A549 (cell line): ENCODE results near the gene GRID1. TPM values are rescaled to one million over a fixed set of nuclear protein-coding genes. Genes with fewer than 3 reads are reported as not detected.

ENCODE experiments used
- ATAC-seq, 2 experiments: fragments of 200-7000 bp in 1 of 2; fragments of >200 bp in 1 of 2; cut with Nextera tagmentation in 1 of 2; cut with Tn5 transposase in 1 of 2; 3 replicates each; pipeline versions ENCODE4 v1.8.0 to v1.9.1; 2018 to 2020; ENCODE audit warnings: mild to moderate bottlenecking in 1 of 2, moderate library complexity in 1 of 2
- CTCF ChIA-PET: fragments of 300-600 bp; sonication (Branson Sonifier 250); formaldehyde crosslinking; extraction: SDS; loops from one replicate; lab custom pipeline; 2021; ENCODE audit warnings: antibody characterized with exemption, inconsistent platforms; lab: Yijun Ruan, JAX
- POLR2A ChIA-PET: fragments of 350-600 bp; formaldehyde crosslinking; extraction: SDS; loops from one replicate; lab custom pipeline; 2021; ENCODE audit warnings: antibody characterized with exemption, inconsistent platforms; lab: Yijun Ruan, JAX
- DNase-seq, 2 experiments: peaks; one replicate each; pipeline versions ENCODE4 v3.0.0 to v3.0.0-alpha.2; 2011 to 2016; ENCODE audit warnings: low read depth in 1 of 2, low spot score in 1 of 2
- FAIRE-seq: peaks from 2 replicates; lab custom pipeline; 2011; peaks lifted over from hg19 to GRCh38; lab: Jason Lieb, UNC
- H3K27ac ChIP-seq, 2 experiments: fragments of >200 bp; sonication (Bioruptor Twin); formaldehyde crosslinking; 3 replicates each; pipeline ENCODE4 v1.5.1; 2016 to 2017
- H3K4me1 ChIP-seq: fragments of >200 bp; sonication (Bioruptor Twin); formaldehyde crosslinking; 3 replicates; pipeline ENCODE4 v1.6.1; 2016
- H3K4me2 ChIP-seq: fragments of >200 bp; sonication (Bioruptor Twin); formaldehyde crosslinking; 3 replicates; pipeline ENCODE4 v1.6.1; 2016
- H3K4me3 ChIP-seq: fragments of >200 bp; sonication (Bioruptor Twin); formaldehyde crosslinking; 3 replicates; pipeline ENCODE4 v1.5.1; 2016
- H3K9me3 ChIP-seq: fragments of >200 bp; sonication (Bioruptor Twin); formaldehyde crosslinking; 3 replicates; pipeline ENCODE4 v1.6.1; 2016
- CEBPB ChIP-seq, 2 experiments: fragments of >200 bp in 1 of 2; sonication (Bioruptor Twin) in 1 of 2; formaldehyde crosslinking in 1 of 2; IDR thresholded peaks; 2 replicates each; pipeline ENCODE4 v1.6.1; 2012 to 2016
- CHD4 ChIP-seq: fragments of 200-600 bp; sonication (generic); IDR thresholded peaks from 2 replicates; pipeline ENCODE4 v1.6.1; 2016; ENCODE audit warnings: antibody characterized with exemption, mild to moderate bottlenecking, borderline replicate concordance
- EHF ChIP-seq: fragments of 250-450 bp; sonication (Bioruptor Pico); IDR thresholded peaks from 2 replicates; pipeline ENCODE4 v1.5.0; 2020; ENCODE audit warnings: mild to moderate bottlenecking
- FOSB ChIP-seq: fragments of 250-450 bp; sonication (Bioruptor Pico); IDR thresholded peaks from 2 replicates; pipeline ENCODE4 v1.5.0; 2020; ENCODE audit warnings: mild to moderate bottlenecking, moderate library complexity
- FOSL2 ChIP-seq, 2 experiments: fragments of 450-650 bp in 1 of 2; fragments of >200 bp in 1 of 2; sonication (Bioruptor Twin) in 1 of 2; formaldehyde crosslinking; IDR thresholded peaks; 2 replicates each; pipeline versions ENCODE4 v1.5.0 to v1.6.1; 2016 to 2020; ENCODE audit warnings: mild to moderate bottlenecking in 1 of 2, moderate library complexity in 1 of 2
- GATA3 ChIP-seq: IDR thresholded peaks from 2 replicates; pipeline ENCODE4 v1.6.1; 2012; ENCODE audit warnings: borderline replicate concordance
- HDAC2 ChIP-seq: fragments of 200-600 bp; sonication (generic); IDR thresholded peaks from 2 replicates; pipeline ENCODE4 v1.6.1; 2016
- HOXB13 ChIP-seq: fragments of 250-450 bp; sonication (Bioruptor Pico); IDR thresholded peaks from 2 replicates; pipeline ENCODE4 v1.5.0; 2020; ENCODE audit warnings: low read depth, mild to moderate bottlenecking, moderate library complexity
- JUN ChIP-seq, 2 experiments: fragments of >200 bp; sonication (Bioruptor Twin); formaldehyde crosslinking; IDR thresholded peaks; 2 replicates in 1 of 2; 3 replicates in 1 of 2; pipeline ENCODE4 v1.6.1; 2016 to 2017
- MAZ ChIP-seq: fragments of 150-350 bp; IDR thresholded peaks from 2 replicates; pipeline ENCODE4 v1.6.1; 2014; ENCODE audit warnings: antibody characterized with exemption, low read depth, low read length, borderline replicate concordance
- MYC ChIP-seq: IDR thresholded peaks from 2 replicates; pipeline ENCODE4 v1.6.1; 2012; ENCODE audit warnings: mild to moderate bottlenecking, inconsistent platforms, low read length, improper control_type of control experiment, borderline replicate concordance
- NFE2L2 ChIP-seq: fragments of 150-350 bp; conservative IDR thresholded peaks from 2 replicates; pipeline ENCODE4 v1.6.1; 2014; ENCODE audit warnings: low read length
- NR3C1 ChIP-seq: fragments of >200 bp; sonication (Bioruptor Twin); formaldehyde crosslinking; IDR thresholded peaks from 3 replicates; pipeline ENCODE4 v1.6.1; 2017
- POLR2A ChIP-seq: IDR thresholded peaks from 2 replicates; pipeline ENCODE4 v1.6.1; 2012; ENCODE audit warnings: mild to moderate bottlenecking, low read length
- POLR2AphosphoS2 ChIP-seq: conservative IDR thresholded peaks from 2 replicates; pipeline ENCODE4 v1.6.1; 2012; ENCODE audit warnings: low read length, improper control_type of control experiment, inconsistent platforms
- RAD21 ChIP-seq, 2 experiments: fragments of >200 bp in 1 of 2; sonication (Bioruptor Twin) in 1 of 2; formaldehyde crosslinking in 1 of 2; IDR thresholded peaks in 1 of 2; conservative IDR thresholded peaks in 1 of 2; 2 replicates in 1 of 2; 3 replicates in 1 of 2; pipeline ENCODE4 v1.6.1; 2012 to 2018; ENCODE audit warnings: inconsistent platforms in 1 of 2
- RCOR1 ChIP-seq: fragments of 150-350 bp; IDR thresholded peaks from 2 replicates; pipeline ENCODE4 v1.6.1; 2014; ENCODE audit warnings: antibody characterized with exemption, low read length, low read depth
- RFX5 ChIP-seq: fragments of 450-650 bp; IDR thresholded peaks from 2 replicates; pipeline ENCODE4 v1.7.1; 2014; ENCODE audit warnings: antibody characterized with exemption, mild to moderate bottlenecking, moderate library complexity
- ZNF302 ChIP-seq: fragments of 250-450 bp; sonication (Bioruptor Pico); IDR thresholded peaks from 2 replicates; pipeline ENCODE4 v1.9.0; 2021; ENCODE audit warnings: inconsistent platforms, mild to moderate bottlenecking, moderate library complexity
- WGBS: methylation state at CpG from one replicate; pipeline ENCODE4 v1.1.6; 2017; ENCODE audit errors: missing lambda C conversion rate; 5-methylcytosine and 5-hydroxymethylcytosine counted together
- polyA plus RNA-seq, 4 experiments: library from polyadenylated mRNA; depleted of rRNA in 3 of 4; stranded (reverse); fragments of >200 nt; fragmentation: RNase III in 1 of 4; extraction: RNeasy Plus Mini Kit Qiagen cat#74134 plus additional on column Dnase treatment in 1 of 4; gene quantifications; 2 replicates in 3 of 4; 3 replicates in 1 of 4; pipeline ENCODE4 v1.2.3, GENCODE V29; 2011 to 2017
- TF ChIP-seq, protein P1 (sequence below): fragments of 200-600 bp; sonication (generic); IDR thresholded peaks from 2 replicates; pipeline ENCODE4 v1.6.1; 2016; ENCODE audit warnings: antibody characterized with exemption, mild to moderate bottlenecking, moderate library complexity
- TF ChIP-seq, protein P2 (sequence below): IDR thresholded peaks from 2 replicates; pipeline ENCODE4 v1.6.1; 2012; ENCODE audit warnings: low read depth, borderline replicate concordance
- TF ChIP-seq, protein P3 (sequence below): fragments of 450-650 bp; IDR thresholded peaks from 2 replicates; pipeline ENCODE4 v1.6.1; 2014; ENCODE audit warnings: antibody characterized with exemption
- TF ChIP-seq, protein P4 (sequence below): IDR thresholded peaks from 2 replicates; pipeline ENCODE4 v1.6.1; 2012

Gene GRID1
- polyA plus RNA-seq, 2 of the 4 experiments (the other 2 are of a cell fraction), result 0.14 to 0.30 TPM

DNA sequence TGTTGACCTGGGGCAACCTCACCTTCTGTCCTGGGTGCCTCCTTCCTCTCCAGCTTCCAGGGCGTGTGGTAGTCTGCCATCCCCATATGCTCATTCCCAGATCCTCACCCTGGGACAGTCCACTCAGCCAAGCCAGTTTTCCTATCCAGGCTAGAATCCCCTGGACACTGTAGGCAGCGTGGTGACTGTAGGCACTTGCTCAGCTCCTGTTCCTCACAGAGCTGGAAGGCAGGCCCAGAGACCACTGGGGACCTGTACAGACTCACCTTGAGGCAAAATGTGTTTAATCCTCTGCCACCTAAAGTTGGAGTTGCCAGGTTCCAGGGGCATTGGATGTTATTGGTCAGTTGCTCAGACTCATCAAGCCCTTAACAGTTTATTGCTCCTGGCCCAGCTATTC, 2.4 kb upstream of the GRID1 start:
- ATAC-seq, result no peak
- no peak for FAIRE-seq
- no peak for TF ChIP-seq RCOR1
- no peak for TF ChIP-seq CHD4
- no peak for TF ChIP-seq HDAC2
- no peak for TF ChIP-seq HOXB13 (CRISPR knock-in tag)
- TF ChIP-seq, protein P1, sequence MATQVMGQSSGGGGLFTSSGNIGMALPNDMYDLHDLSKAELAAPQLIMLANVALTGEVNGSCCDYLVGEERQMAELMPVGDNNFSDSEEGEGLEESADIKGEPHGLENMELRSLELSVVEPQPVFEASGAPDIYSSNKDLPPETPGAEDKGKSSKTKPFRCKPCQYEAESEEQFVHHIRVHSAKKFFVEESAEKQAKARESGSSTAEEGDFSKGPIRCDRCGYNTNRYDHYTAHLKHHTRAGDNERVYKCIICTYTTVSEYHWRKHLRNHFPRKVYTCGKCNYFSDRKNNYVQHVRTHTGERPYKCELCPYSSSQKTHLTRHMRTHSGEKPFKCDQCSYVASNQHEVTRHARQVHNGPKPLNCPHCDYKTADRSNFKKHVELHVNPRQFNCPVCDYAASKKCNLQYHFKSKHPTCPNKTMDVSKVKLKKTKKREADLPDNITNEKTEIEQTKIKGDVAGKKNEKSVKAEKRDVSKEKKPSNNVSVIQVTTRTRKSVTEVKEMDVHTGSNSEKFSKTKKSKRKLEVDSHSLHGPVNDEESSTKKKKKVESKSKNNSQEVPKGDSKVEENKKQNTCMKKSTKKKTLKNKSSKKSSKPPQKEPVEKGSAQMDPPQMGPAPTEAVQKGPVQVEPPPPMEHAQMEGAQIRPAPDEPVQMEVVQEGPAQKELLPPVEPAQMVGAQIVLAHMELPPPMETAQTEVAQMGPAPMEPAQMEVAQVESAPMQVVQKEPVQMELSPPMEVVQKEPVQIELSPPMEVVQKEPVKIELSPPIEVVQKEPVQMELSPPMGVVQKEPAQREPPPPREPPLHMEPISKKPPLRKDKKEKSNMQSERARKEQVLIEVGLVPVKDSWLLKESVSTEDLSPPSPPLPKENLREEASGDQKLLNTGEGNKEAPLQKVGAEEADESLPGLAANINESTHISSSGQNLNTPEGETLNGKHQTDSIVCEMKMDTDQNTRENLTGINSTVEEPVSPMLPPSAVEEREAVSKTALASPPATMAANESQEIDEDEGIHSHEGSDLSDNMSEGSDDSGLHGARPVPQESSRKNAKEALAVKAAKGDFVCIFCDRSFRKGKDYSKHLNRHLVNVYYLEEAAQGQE, result no peak
- TF ChIP-seq, protein P2, sequence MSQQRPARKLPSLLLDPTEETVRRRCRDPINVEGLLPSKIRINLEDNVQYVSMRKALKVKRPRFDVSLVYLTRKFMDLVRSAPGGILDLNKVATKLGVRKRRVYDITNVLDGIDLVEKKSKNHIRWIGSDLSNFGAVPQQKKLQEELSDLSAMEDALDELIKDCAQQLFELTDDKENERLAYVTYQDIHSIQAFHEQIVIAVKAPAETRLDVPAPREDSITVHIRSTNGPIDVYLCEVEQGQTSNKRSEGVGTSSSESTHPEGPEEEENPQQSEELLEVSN, result no peak
- no peak for TF ChIP-seq NR3C1
- no peak for TF ChIP-seq MAZ
- TF ChIP-seq, all 56 proteins: peak for 0
- POLR2A ChIA-PET, result no interaction called here
- Histone ChIP-seq H3K4me2 (no peak overlapping the region), H3K4me1 (peaks cover 2% of the 10 kb centered on the region; the same call in 1 of the 3 replicates), H3K9me3 (no peaks in the 10 kb centered on the region), H3K4me3 (no peak overlapping the region), H3K27ac (no peak overlapping the region)
- CTCF ChIA-PET, result interaction anchor here (3.3 to 3.9 kb wide), 2 partner anchors 9 to 1828 kb away, joined by 10 to 24 read pairs; no protein-coding TSS in a partner anchor
- 32% methylated on average over 2 of the region's 2 CpGs for WGBS
- DNase-seq, result no peak

DNA sequence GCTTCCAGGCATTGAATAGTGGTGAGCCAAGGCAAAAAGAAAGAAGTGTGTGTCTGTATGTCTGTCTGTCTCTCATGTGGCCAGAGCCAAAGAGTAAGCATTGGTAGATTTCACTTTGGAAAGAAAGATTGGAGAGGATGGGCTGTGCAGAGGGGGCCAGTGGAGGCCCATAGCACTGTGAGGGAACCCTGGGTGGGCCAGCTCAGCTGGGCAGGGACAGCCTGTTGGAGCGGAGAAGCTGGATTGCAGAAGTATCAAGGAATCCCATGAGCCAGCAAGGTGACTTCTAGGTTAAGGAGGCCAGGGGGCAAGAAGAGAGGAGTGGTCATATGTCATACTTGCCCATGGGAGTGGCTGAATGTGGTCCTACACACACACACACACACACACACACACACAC, 1.5 kb upstream of the GRID1 start:
- no peak overlapping the region for H3K4me3 ChIP-seq
- WGBS, result 78% methylated on average over 1 of the region's 1 CpG
- TF ChIP-seq HDAC2 (no peak), FOSL2 (IDR thresholded peaks at IDR 0.05) (no peak), FOSL2 (CRISPR knock-in tag; IDR thresholded peaks at IDR 0.05) (no peak), GATA3 (no peak), FOSB (CRISPR knock-in tag) (no peak), HOXB13 (CRISPR knock-in tag) (no peak), NFE2L2 (no peak)
- DNase-seq, result no peak
- no peaks in the 10 kb centered on the region for H3K9me3 ChIP-seq
- no peak for FAIRE-seq
- no peak overlapping the region for H3K27ac ChIP-seq
- POLR2A ChIA-PET, result interaction anchor here (1.7 kb wide), 1 partner anchor 32 kb away, joined by 5 read pairs; no protein-coding TSS in a partner anchor
- CTCF ChIA-PET, result interaction anchor here (3.9 kb wide), 1 partner anchor 10 kb away, joined by 24 read pairs; no protein-coding TSS in a partner anchor
- H3K4me2 ChIP-seq, result no peak overlapping the region
- ATAC-seq, result no peak
- peaks cover 8% of the 10 kb centered on the region for H3K4me1 ChIP-seq

DNA sequence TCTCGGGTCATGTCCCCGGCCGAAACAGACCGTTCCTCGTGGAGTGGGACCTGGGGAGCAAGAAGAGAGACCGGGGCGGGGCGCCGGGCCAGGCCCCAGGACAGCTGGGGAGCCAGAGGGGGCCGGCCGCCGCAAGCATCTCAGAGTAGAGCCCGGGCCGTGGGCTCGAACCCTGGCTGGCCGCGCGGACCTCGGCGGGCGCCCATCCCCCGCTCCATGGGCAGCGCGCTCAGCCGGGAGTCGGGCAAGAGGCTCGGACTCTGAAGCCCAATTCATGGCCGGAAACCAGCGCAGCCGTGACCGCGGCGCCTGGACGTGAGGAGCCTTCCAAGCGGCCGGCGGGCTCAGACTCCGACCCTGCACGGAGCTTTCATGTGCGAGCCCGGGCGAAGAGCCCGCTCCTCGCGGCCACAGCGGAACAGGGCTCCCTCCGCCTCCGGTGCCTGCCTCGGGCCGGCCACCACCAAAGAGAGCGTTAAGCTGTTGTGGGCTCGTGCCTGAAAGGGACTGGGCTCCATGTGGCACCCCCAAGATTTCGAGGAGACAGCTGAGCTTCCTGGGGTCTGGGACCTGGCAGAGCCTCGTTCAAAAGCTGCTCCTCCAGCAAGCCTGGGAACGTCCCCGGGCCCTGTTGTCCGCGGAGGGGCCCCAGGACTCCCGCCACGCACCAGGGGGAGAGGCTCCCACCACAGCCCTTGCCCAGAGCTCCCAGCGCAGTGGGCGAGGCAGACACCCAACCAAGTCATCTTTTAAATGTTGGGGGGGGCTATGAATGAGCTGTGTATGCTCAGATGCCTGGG, 757 bp upstream of the GRID1 start:
- Histone ChIP-seq H3K9me3 (no peaks in the 10 kb centered on the region), H3K4me1 (peaks cover 8% of the 10 kb centered on the region), H3K4me2 (peak overlapping the region; percentile 99), H3K27ac (peak overlapping the region; percentile 34 to 75; a peak in 5 of 6 replicates), H3K4me3 (peak overlapping the region; percentile 60)
- TF ChIP-seq MAZ, result no peak
- TF ChIP-seq CEBPB (IDR thresholded peaks at IDR 0.05), result no peak
- no peak for TF ChIP-seq ZNF302 (CRISPR knock-in tag)
- no peak for TF ChIP-seq RFX5
- TF ChIP-seq, protein P3, sequence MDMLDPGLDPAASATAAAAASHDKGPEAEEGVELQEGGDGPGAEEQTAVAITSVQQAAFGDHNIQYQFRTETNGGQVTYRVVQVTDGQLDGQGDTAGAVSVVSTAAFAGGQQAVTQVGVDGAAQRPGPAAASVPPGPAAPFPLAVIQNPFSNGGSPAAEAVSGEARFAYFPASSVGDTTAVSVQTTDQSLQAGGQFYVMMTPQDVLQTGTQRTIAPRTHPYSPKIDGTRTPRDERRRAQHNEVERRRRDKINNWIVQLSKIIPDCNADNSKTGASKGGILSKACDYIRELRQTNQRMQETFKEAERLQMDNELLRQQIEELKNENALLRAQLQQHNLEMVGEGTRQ, result no peak
- TF ChIP-seq JUN (IDR thresholded peaks at IDR 0.05), result no peak
- TF ChIP-seq FOSL2 (IDR thresholded peaks at IDR 0.05), result no peak
- no peak for TF ChIP-seq FOSL2 (CRISPR knock-in tag; IDR thresholded peaks at IDR 0.05)
- TF ChIP-seq, protein P4, sequence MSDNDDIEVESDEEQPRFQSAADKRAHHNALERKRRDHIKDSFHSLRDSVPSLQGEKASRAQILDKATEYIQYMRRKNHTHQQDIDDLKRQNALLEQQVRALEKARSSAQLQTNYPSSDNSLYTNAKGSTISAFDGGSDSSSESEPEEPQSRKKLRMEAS, result no peak
- TF ChIP-seq POLR2A, result no peak
- TF ChIP-seq POLR2AphosphoS2, result no peak
- no peak for TF ChIP-seq RAD21 (conservative IDR thresholded peaks at IDR 0.05 in 1 of 2, IDR thresholded peaks at IDR 0.05 in 1 of 2)
- TF ChIP-seq MYC, result no peak
- TF ChIP-seq EHF (CRISPR knock-in tag), result no peak
- ChIA-PET POLR2A (interaction anchor here (0.6 to 1.7 kb wide), 2 partner anchors 33 to 1583 kb away, joined by 3 to 5 read pairs; no protein-coding TSS in a partner anchor), CTCF (interaction anchor here (3.9 kb wide), 1 partner anchor 10 kb away, joined by 24 read pairs; no protein-coding TSS in a partner anchor)
- ATAC-seq, result no peak
- FAIRE-seq, result no peak
- WGBS, result 22% methylated on average over 31 of the region's 62 CpGs
- no peak for DNase-seq
